Measurements from ENCODE around the gene NOC4L.

Gene NOC4L

DNA sequence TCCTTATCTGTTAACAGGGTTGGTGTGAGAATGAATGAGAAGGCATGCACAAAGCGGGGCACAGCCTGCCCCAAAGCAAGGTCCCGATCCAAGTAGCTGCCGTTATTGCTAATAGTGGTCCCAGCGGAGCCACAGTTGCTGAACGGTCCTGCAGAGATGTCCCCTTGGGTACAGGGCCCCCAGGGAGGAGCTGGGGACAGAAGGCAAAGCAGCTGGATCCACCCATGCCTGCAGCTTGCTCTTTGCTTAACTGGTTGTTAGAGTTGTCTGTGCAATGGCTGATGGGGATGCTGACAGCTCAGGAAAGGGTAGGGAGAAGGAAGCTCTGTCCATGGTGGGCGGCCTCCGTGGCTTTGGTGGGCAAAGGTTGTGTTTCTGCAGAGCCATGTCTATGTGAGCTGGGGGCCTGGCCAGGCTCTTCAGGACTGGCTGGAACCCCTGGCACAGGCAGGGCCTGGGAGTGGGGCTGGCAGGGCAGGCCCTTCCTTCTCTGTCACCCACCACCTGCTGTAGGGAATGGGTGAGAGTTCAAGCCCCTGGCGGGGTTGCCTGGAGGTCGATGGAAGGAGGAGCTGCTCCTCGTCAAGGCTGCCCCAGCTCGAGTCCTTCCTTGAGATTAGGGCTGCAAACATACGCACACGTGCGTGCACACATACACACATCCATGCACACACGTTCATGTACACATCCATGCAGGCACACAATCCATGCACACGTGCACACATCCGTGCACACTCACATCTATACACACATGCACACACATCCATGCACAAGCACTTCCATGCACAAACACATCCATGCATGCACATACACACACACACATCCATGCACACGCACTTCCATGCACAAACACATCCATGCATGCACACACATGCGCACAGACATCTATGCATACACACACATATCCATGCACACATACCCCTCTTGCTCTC is 35.4 kb downstream of the NOC4L start:
- no peaks in the 10 kb centered on the region for H3K36me3 ChIP-seq (ENCODE audit: insufficient read depth, low read length)
- H3K4me1 ChIP-seq (ENCODE audit: insufficient read depth, low read length) = no peaks in the 10 kb centered on the region
- H3K9ac ChIP-seq (ENCODE audit: low read depth, low read length) = no peak overlapping the region
- H3K9me3 ChIP-seq (ENCODE audit: control insufficient read depth, insufficient read depth, low read length) = no peaks in the 10 kb centered on the region

GRCh38 chr12:132180648-132181546 is 36.6 kb downstream of the NOC4L start:
- Histone ChIP-seq H3K9me3 (ENCODE audit: control insufficient read depth, insufficient read depth, low read length) (no peaks in the 10 kb centered on the region), H3K4me1 (ENCODE audit: insufficient read depth, low read length) (no peaks in the 10 kb centered on the region), H3K36me3 (ENCODE audit: insufficient read depth, low read length) (no peaks in the 10 kb centered on the region), H3K9ac (ENCODE audit: low read depth, low read length) (no peak overlapping the region)

- Histone ChIP-seq H3K36me3 (ENCODE audit: insufficient read depth, low read length) (no peaks in the 10 kb centered on the region), H3K4me1 (ENCODE audit: insufficient read depth, low read length) (no peaks in the 10 kb centered on the region), H3K9ac (ENCODE audit: low read depth, low read length) (no peak overlapping the region), H3K9me3 (ENCODE audit: control insufficient read depth, insufficient read depth, low read length) (no peaks in the 10 kb centered on the region)
Observed at GRCh38 chr12:132181570-132182200, 37.4 kb downstream of the NOC4L start.

DNA sequence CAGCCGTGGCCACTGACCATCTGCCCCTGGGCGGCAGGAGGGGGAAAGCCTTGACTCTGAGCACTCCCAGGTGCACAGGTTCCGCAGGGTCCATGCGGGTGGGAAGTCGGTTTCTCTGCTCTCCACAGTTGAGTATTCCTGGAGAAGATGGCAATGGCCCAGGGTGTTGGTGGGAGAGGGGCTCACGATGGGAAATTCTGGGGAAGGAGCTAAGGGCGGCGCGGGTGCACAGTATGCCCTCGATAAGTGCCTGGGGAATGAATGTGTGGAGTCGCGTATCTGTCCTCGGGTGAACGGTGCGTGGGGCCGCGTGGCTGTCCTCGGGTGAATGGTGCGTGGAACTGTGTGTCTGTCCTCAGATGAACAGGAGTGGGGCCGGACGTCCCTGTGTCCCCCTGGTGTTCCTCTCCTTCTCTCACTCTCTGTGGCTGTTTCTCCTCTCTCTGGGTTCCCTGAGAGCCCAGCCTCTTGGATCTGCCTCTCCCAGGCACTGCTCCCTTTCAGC is 38.0 kb downstream of the NOC4L start:
- no peaks in the 10 kb centered on the region for H3K4me1 ChIP-seq (ENCODE audit: insufficient read depth, low read length)
- no peaks in the 10 kb centered on the region for H3K36me3 ChIP-seq (ENCODE audit: insufficient read depth, low read length)

GRCh38 chr12:132182711-132183365 is 38.6 kb downstream of the NOC4L start:
- H3K9me3 ChIP-seq (ENCODE audit: control insufficient read depth, insufficient read depth, low read length) = no peaks in the 10 kb centered on the region
- H3K9ac ChIP-seq (ENCODE audit: low read depth, low read length) = no peak overlapping the region
- H3K36me3 ChIP-seq (ENCODE audit: insufficient read depth, low read length) = no peaks in the 10 kb centered on the region
- no peaks in the 10 kb centered on the region for H3K4me1 ChIP-seq (ENCODE audit: insufficient read depth, low read length)

More for the DNA sequence above, 38.0 kb downstream of the NOC4L start:
- H3K9ac ChIP-seq (ENCODE audit: low read depth, low read length) = no peak overlapping the region
- no peaks in the 10 kb centered on the region for H3K9me3 ChIP-seq (ENCODE audit: control insufficient read depth, insufficient read depth, low read length)

- Histone ChIP-seq H3K9me3 (ENCODE audit: control insufficient read depth, insufficient read depth, low read length) (no peaks in the 10 kb centered on the region), H3K4me1 (ENCODE audit: insufficient read depth, low read length) (0 out of 2 replicates have a peak, but pooled peaks cover 4% of the 10 kb centered on the region), H3K9ac (ENCODE audit: low read depth, low read length) (no peak overlapping the region), H3K36me3 (ENCODE audit: insufficient read depth, low read length) (no peaks in the 10 kb centered on the region)
Observed at GRCh38 chr12:132185705-132186104, 41.4 kb downstream of the NOC4L start.

GRCh38 chr12:132186208-132186856 is 42.1 kb downstream of the NOC4L start:
- H3K4me1 ChIP-seq (ENCODE audit: insufficient read depth, low read length) = 0 out of 2 replicates have a peak, but pooled peaks cover 4% of the 10 kb centered on the region
- no peaks in the 10 kb centered on the region for H3K9me3 ChIP-seq (ENCODE audit: control insufficient read depth, insufficient read depth, low read length)
- H3K36me3 ChIP-seq (ENCODE audit: insufficient read depth, low read length) = no peaks in the 10 kb centered on the region
- no peak overlapping the region for H3K9ac ChIP-seq (ENCODE audit: low read depth, low read length)

- Histone ChIP-seq H3K9ac (ENCODE audit: low read depth, low read length) (no peak overlapping the region), H3K4me1 (ENCODE audit: insufficient read depth, low read length) (0 out of 2 replicates have a peak, but pooled peaks cover 4% of the 10 kb centered on the region), H3K9me3 (ENCODE audit: control insufficient read depth, insufficient read depth, low read length) (no peaks in the 10 kb centered on the region), H3K36me3 (ENCODE audit: insufficient read depth, low read length) (no peaks in the 10 kb centered on the region)
Observed at GRCh38 chr12:132186857-132187620, 42.8 kb downstream of the NOC4L start.

DNA sequence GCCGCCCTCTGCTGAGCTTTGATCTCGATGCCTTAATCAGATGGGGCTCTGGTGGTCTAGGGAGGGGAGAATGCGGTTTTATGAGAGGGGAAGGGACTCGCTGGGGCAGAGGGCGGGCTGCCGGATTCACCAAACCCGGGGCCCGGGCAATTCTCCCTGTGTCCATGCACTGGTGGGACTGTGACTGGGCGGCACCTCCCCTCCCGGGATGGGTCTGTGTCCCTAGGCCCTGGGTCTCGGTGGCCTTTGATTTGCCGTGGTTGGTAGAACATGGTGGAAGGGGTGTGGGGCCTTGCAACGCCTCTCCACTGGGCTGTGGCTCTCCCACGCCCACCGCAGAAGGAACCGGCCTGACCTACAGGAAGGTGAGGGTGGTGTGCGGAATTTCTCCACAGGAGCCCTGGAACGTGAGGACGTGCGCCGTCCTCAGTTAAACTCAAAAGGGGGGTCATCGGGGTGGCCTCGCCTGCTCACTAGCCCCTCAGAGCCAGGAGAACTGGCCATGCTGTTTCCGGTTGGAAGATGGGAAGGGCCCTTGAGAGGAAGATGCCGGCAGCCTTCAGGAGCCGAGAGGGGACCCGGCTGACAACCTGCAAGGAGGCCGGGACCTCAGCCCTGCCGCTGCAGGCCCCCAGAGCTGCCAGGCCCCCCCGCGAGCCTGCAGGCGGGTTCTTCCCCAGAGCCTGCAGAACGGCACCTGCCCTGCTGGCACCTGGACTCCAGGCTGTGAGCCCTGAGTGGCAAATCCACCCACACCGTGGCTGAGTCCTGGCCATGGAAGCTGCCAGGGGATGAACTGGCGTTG is 43.6 kb downstream of the NOC4L start:
- Histone ChIP-seq H3K9ac (ENCODE audit: low read depth, low read length) (no peak overlapping the region), H3K9me3 (ENCODE audit: control insufficient read depth, insufficient read depth, low read length) (no peaks in the 10 kb centered on the region), H3K4me1 (ENCODE audit: insufficient read depth, low read length) (0 out of 2 replicates have a peak, but pooled peaks cover 4% of the 10 kb centered on the region), H3K36me3 (ENCODE audit: insufficient read depth, low read length) (no peaks in the 10 kb centered on the region)

GRCh38 chr12:132188451-132188901 is 44.2 kb downstream of the NOC4L start:
- H3K4me1 ChIP-seq (ENCODE audit: insufficient read depth, low read length) = 0 out of 2 replicates have a peak, but pooled peaks cover 4% of the 10 kb centered on the region
- H3K9ac ChIP-seq (ENCODE audit: low read depth, low read length) = no peak overlapping the region; the same call in 1 of the 2 replicates
- H3K36me3 ChIP-seq (ENCODE audit: insufficient read depth, low read length) = no peaks in the 10 kb centered on the region
- no peaks in the 10 kb centered on the region; the same call in 1 of the 2 replicates for H3K9me3 ChIP-seq (ENCODE audit: control insufficient read depth, insufficient read depth, low read length)

DNA sequence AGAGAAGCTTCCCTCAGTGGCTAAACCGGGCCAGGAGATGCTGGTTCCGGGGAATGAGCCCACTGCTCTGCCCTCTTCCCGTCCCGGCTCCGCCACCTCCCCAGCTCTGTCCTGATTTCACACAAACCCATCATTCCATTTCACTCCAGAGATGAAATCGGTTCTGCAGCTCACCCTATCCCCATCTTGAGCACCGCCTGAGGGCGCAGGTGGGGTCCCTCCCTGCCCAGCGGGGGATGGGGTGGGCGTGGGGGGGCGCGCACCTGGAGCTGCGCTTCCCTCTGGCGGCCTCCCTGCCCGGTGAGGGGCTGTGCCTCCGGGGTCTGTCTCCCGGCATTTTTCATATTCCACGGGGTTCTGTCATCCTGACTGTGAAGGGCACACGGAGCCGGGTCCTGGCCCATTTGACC is 44.7 kb downstream of the NOC4L start:
- Histone ChIP-seq H3K9ac (ENCODE audit: low read depth, low read length) (peak overlapping the region; percentile 70), H3K9me3 (ENCODE audit: control insufficient read depth, insufficient read depth, low read length) (no peaks in the 10 kb centered on the region; the same call in 1 of the 2 replicates), H3K4me1 (ENCODE audit: insufficient read depth, low read length) (0 out of 2 replicates have a peak, but pooled peaks cover 4% of the 10 kb centered on the region), H3K36me3 (ENCODE audit: insufficient read depth, low read length) (no peaks in the 10 kb centered on the region)
